Keratinocyte (primary cell): ENCODE data around the gene MGAT3. TPM values are rescaled to one million over a fixed set of nuclear protein-coding genes. Genes with fewer than 3 reads are reported as not detected.
A peak's percentile ranks its signal among the peaks of the same experiment; 100 is the strongest.

Source experiments
- DNase-seq: peaks from one replicate; pipeline ENCODE4 v3.0.0-alpha.2; 2011; ENCODE audit warnings: low read depth, missing footprints, low spot score
- FAIRE-seq: peaks from 2 replicates; lab custom pipeline; 2011; peaks lifted over from hg19 to GRCh38; lab: Jason Lieb, UNC
- H2AFZ ChIP-seq: 2 replicates; pipeline ENCODE4 v1.6.0; 2012; ENCODE audit warnings: low read length, control low read depth, inconsistent platforms; ENCODE audit not compliant: control insufficient read depth
- H3K27ac ChIP-seq: 2 replicates; pipeline ENCODE4 v1.5.1; 2011; ENCODE audit warnings: low read length; ENCODE audit not compliant: control insufficient read depth, insufficient read depth
- H3K27me3 ChIP-seq: 3 replicates; pipeline ENCODE4 v1.6.0; 2011; ENCODE audit warnings: low read length; ENCODE audit not compliant: control insufficient read depth, insufficient read depth; ENCODE audit errors: extremely low read depth
- H3K36me3 ChIP-seq, 2 experiments: 2 replicates in 1 of 2; 3 replicates in 1 of 2; pipeline ENCODE4 v1.5.1; 2011; ENCODE audit warnings: low read length in 2 of 2, mild to moderate bottlenecking in 1 of 2; ENCODE audit not compliant: control insufficient read depth in 2 of 2, insufficient read depth in 2 of 2; ENCODE audit errors: extremely low read depth in 1 of 2
- H3K4me1 ChIP-seq: 3 replicates; pipeline ENCODE4 v1.5.1; 2011; ENCODE audit warnings: low read length; ENCODE audit not compliant: control insufficient read depth, insufficient read depth; ENCODE audit errors: extremely low read depth
- H3K4me2 ChIP-seq: 3 replicates; pipeline ENCODE4 v1.6.0; 2011; ENCODE audit warnings: low read depth, low read length; ENCODE audit not compliant: control insufficient read depth, insufficient read depth; ENCODE audit errors: extremely low read depth
- H3K4me3 ChIP-seq, 3 experiments: fragments of 200-600 bp in 1 of 3; sonication (generic) in 1 of 3; 2 replicates in 2 of 3; 3 replicates in 1 of 3; pipeline ENCODE4 v1.5.1; 2011 to 2016; ENCODE audit warnings: low read length in 3 of 3, mild to moderate bottlenecking in 3 of 3, control low read depth in 2 of 3, inconsistent platforms in 1 of 3, low read depth in 1 of 3, mixed read lengths in 1 of 3, mixed run types in 1 of 3, moderate library complexity in 1 of 3; ENCODE audit not compliant: control insufficient read depth in 2 of 3, insufficient read depth in 2 of 3; ENCODE audit errors: extremely low read depth in 1 of 3
- H3K79me2 ChIP-seq: 2 replicates; pipeline ENCODE4 v1.6.0; 2012; ENCODE audit warnings: low read length; ENCODE audit not compliant: control insufficient read depth, insufficient read depth
- H3K9ac ChIP-seq: 3 replicates; pipeline ENCODE4 v1.6.0; 2011; ENCODE audit warnings: low read length; ENCODE audit not compliant: control insufficient read depth, insufficient read depth; ENCODE audit errors: extremely low read depth
- H3K9me1 ChIP-seq: 3 replicates; pipeline ENCODE4 v1.6.0; 2011; ENCODE audit warnings: low read length; ENCODE audit not compliant: control insufficient read depth, insufficient read depth; ENCODE audit errors: extremely low read depth
- H3K9me3 ChIP-seq: 2 replicates; pipeline ENCODE4 v1.5.1; 2012; ENCODE audit warnings: low read depth, low read length; ENCODE audit not compliant: control insufficient read depth
- H4K20me1 ChIP-seq: 3 replicates; pipeline ENCODE4 v1.6.0; 2011; ENCODE audit warnings: low read length; ENCODE audit not compliant: control insufficient read depth, insufficient read depth; ENCODE audit errors: extremely low read depth
- CTCF ChIP-seq, 3 experiments: IDR thresholded peaks in 1 of 3; conservative IDR thresholded peaks in 1 of 3; optimal IDR thresholded peaks in 1 of 3; 2 replicates in 2 of 3; 3 replicates in 1 of 3; pipeline versions ENCODE3 to v1.5.1; 2011; ENCODE audit warnings: low read length in 3 of 3, mild to moderate bottlenecking in 3 of 3, moderate library complexity in 2 of 3, control low read depth in 1 of 3, inconsistent platforms in 1 of 3; ENCODE audit not compliant: insufficient read depth in 2 of 3; ENCODE audit errors: extremely low read depth in 1 of 3
- EZH2 ChIP-seq: IDR thresholded peaks from one replicate; pipeline ENCODE4 v1.6.1; 2012; ENCODE audit warnings: inconsistent platforms, mild to moderate bottlenecking, low read length, moderate library complexity
- dilution Hi-C: fragments of 300-500 bp; cut with MboI; formaldehyde crosslinking; loops from one replicate; pipeline ENCODE4 v1.7.0; 2020; ENCODE audit warnings: low sequenced_read_pairs; ENCODE audit not compliant: extremely low pct_ligation_motif_present
- polyA plus RNA-seq, 5 experiments: library from polyadenylated mRNA; depleted of rRNA in 3 of 5; stranded (reverse) in 3 of 5; stranded (forward) in 1 of 5; unstranded in 1 of 5; fragments of >200 nt; gene quantifications; 1 replicate in 1 of 5; 2 replicates in 3 of 5; 3 replicates in 1 of 5; pipeline versions ENCODE4 v1.2.1 to v1.2.3, GENCODE V29; 2011 to 2012; ENCODE audit warnings: missing spikeins in 2 of 5, low read depth in 1 of 5, low replicate concordance in 1 of 5

Gene MGAT3
- polyA plus RNA-seq, 1 donor (not counting 4 experiments of a cell fraction or from before 2014, with no cell fraction given), result not detected

- Histone ChIP-seq H3K79me2 (peaks cover 39% of the 10 kb centered on the region), H3K4me2 (no peak overlapping the region), H3K27ac (no peak overlapping the region), H2AFZ (no peak overlapping the region), H3K27me3 (no peaks in the 10 kb centered on the region), H3K4me3 (no peak overlapping the region), H4K20me1 (peaks cover 18% of the 10 kb centered on the region), H3K9ac (no peak overlapping the region), H3K9me3 (no peaks in the 10 kb centered on the region), H3K9me1 (no peaks in the 10 kb centered on the region), H3K36me3 (peaks cover 25 to 41% of the 10 kb centered on the region in 2 experiments), H3K4me1 (peaks cover 13% of the 10 kb centered on the region)
- no peak for TF ChIP-seq CTCF (optimal IDR thresholded peaks at IDR 0.05 in 1 of 3, IDR thresholded peaks at IDR 0.05 in 1 of 3, conservative IDR thresholded peaks at IDR 0.05 in 1 of 3; ENCODE audit: extremely low read depth in 1 of 3, insufficient read depth in 2 of 3, low read length in 3 of 3)
- no peak for TF ChIP-seq EZH2
- FAIRE-seq, result no peak
- dilution Hi-C loops, result no loop called here
- no peak for DNase-seq
These were observed 60.7 kb downstream of the MGAT3 start for GRCh38 chr22:39517470-39517869.

GRCh38 chr22:39518144-39518786 lies 61.5 kb downstream of the MGAT3 start:
- FAIRE-seq (no peak), DNase-seq (no peak)
- Histone ChIP-seq H3K79me2 (peaks cover 42% of the 10 kb centered on the region), H3K4me2 (peak overlapping the region; percentile 76), H3K27ac (peak overlapping the region; percentile 97), H3K4me3 (no peak overlapping the region), H3K27me3 (no peaks in the 10 kb centered on the region), H3K9me3 (no peaks in the 10 kb centered on the region), H3K9me1 (no peaks in the 10 kb centered on the region), H3K9ac (peak overlapping the region; percentile 99), H2AFZ (no peak overlapping the region), H4K20me1 (peaks cover 26% of the 10 kb centered on the region), H3K4me1 (peaks cover 20% of the 10 kb centered on the region), H3K36me3 (peaks cover 29 to 47% of the 10 kb centered on the region in 2 experiments)
- no peak for TF ChIP-seq EZH2
- no peak for TF ChIP-seq CTCF (optimal IDR thresholded peaks at IDR 0.05 in 1 of 3, IDR thresholded peaks at IDR 0.05 in 1 of 3, conservative IDR thresholded peaks at IDR 0.05 in 1 of 3; ENCODE audit: extremely low read depth in 1 of 3, insufficient read depth in 2 of 3, low read length in 3 of 3)
- dilution Hi-C loops, result no loop called here
